Hepatocyte (in vitro differentiated cells): ENCODE results near the gene SMAD1. TPM values are rescaled to one million over a fixed set of nuclear protein-coding genes. Genes with fewer than 3 reads are reported as not detected.

Experiments
- DNase-seq: peaks from one replicate; pipeline ENCODE4 v3.0.0-alpha.2; 2016; ENCODE audit warnings: low spot score
- H2AFZ ChIP-seq: fragments of 200-600 bp; sonication (generic); 2 replicates; pipeline ENCODE4 v1.6.0; 2016; ENCODE audit warnings: antibody characterized with exemption, mild to moderate bottlenecking
- H3K27ac ChIP-seq: fragments of 200-600 bp; sonication (generic); 2 replicates; pipeline ENCODE4 v1.5.1; 2016; ENCODE audit warnings: mild to moderate bottlenecking
- H3K27me3 ChIP-seq: fragments of 200-600 bp; sonication (generic); 2 replicates; pipeline ENCODE4 v1.6.1; 2016
- H3K36me3 ChIP-seq: fragments of 200-600 bp; sonication (generic); replicated peaks from 2 replicates; pipeline ENCODE4 v1.5.1; 2016; ENCODE audit warnings: low read depth; ENCODE audit not compliant: insufficient read depth
- H3K4me1 ChIP-seq: fragments of 200-600 bp; sonication (generic); 2 replicates; pipeline ENCODE4 v1.5.1; 2016; ENCODE audit warnings: mild to moderate bottlenecking, moderate library complexity; ENCODE audit not compliant: insufficient read depth
- H3K4me2 ChIP-seq: fragments of 200-600 bp; sonication (generic); 2 replicates; pipeline ENCODE4 v1.6.0; 2016
- H3K4me3 ChIP-seq: fragments of 200-600 bp; sonication (generic); 2 replicates; pipeline ENCODE4 v1.5.1; 2016; ENCODE audit warnings: mild to moderate bottlenecking
- H3K79me2 ChIP-seq: fragments of 200-600 bp; sonication (generic); 2 replicates; pipeline ENCODE4 v1.6.0; 2017; ENCODE audit warnings: mild to moderate bottlenecking
- H3K9me2 ChIP-seq: fragments of 200-600 bp; sonication (generic); replicated peaks from 2 replicates; pipeline ENCODE4 v1.6.0; 2017; ENCODE audit warnings: mild to moderate bottlenecking; ENCODE audit not compliant: insufficient read depth
- H3K9me3 ChIP-seq: fragments of 200-600 bp; sonication (generic); 2 replicates; pipeline ENCODE4 v1.5.1; 2016; ENCODE audit warnings: low read depth, mild to moderate bottlenecking
- H4K20me1 ChIP-seq: fragments of 200-600 bp; sonication (generic); 2 replicates; pipeline ENCODE4 v1.6.0; 2016; ENCODE audit warnings: mild to moderate bottlenecking; ENCODE audit not compliant: insufficient read depth, poor library complexity, severe bottlenecking
- CTCF ChIP-seq: fragments of 200-600 bp; sonication (generic); IDR thresholded peaks from 2 replicates; pipeline ENCODE4 v1.5.1; 2016; ENCODE audit warnings: antibody characterized with exemption, mild to moderate bottlenecking; ENCODE audit not compliant: poor library complexity
- EZH2 ChIP-seq: fragments of 200-600 bp; sonication (generic); IDR thresholded peaks from 2 replicates; pipeline ENCODE4 v1.6.1; 2016; ENCODE audit warnings: antibody characterized with exemption, mild to moderate bottlenecking, borderline replicate concordance
- EZH2phosphoT487 ChIP-seq: fragments of 200-600 bp; sonication (generic); IDR thresholded peaks from one replicate; pipeline ENCODE4 v1.6.1; 2018; ENCODE audit warnings: antibody characterized with exemption, mild to moderate bottlenecking, low read depth, moderate library complexity; ENCODE audit not compliant: unreplicated experiment, severe bottlenecking
- WGBS: methylation state at CpG from one replicate; pipeline ENCODE4 v1.1.6; 2016; ENCODE audit warnings: low lambda C conversion rate; ENCODE audit errors: missing lambda C conversion rate; 5-methylcytosine and 5-hydroxymethylcytosine counted together
- polyA plus RNA-seq: library from polyadenylated mRNA; unstranded; fragments of >200 nt; fragmentation: Nextera tagmentation; extraction: Ambion mirVana; gene quantifications from 2 replicates; pipeline ENCODE4 v1.2.1, GENCODE V29; 2016
- total RNA-seq: library from RNA; depleted of rRNA; stranded (reverse); fragments of >200 nt; gene quantifications from 2 replicates; pipeline ENCODE4 v1.2.3, GENCODE V29; 2014

Gene SMAD1
- total and polyA plus RNA-seq, 2 experiments from 2014 or later: 18.1 to 24.1 TPM

DNA sequence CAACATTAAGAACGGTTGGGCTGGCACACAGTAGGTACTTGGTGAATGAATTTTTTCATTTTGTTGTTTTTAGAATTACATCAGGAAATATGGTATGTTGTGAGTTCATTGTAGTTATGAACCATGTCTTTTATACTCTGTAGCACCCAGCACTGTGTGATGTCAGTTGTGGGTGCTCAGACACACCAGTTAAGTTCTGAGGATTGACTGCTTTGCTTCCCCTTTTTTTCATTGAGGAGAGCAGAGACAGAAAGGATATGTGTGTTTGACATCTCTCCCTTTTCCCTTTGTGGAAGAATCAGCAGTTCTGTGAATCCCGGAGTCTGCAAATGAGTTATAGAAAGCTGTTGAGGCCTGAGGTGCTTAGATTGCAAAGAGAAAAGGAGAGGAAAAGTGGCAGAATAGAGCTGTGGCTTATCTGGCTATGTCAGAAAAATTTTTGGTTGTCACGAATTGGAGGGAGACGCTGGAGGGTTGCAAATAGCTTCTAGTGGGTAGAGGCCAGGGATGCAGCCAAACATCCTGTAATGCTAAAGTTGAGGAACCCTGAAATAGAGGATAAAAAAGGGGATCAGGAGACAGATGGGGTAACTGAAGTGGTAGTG lies 13.1 kb downstream of the SMAD1 start:
- no peak for DNase-seq
- Histone ChIP-seq H3K4me2 (no peak overlapping the region), H3K9me3 (no peaks in the 10 kb centered on the region), H3K27ac (no peak overlapping the region), H2AFZ (no peak overlapping the region), H3K4me1 (no peaks in the 10 kb centered on the region), H4K20me1 (peaks cover 21% of the 10 kb centered on the region), H3K36me3 (no peaks in the 10 kb centered on the region), H3K9me2 (no peaks in the 10 kb centered on the region), H3K27me3 (no peaks in the 10 kb centered on the region), H3K4me3 (no peak overlapping the region), H3K79me2 (peaks cover 96% of the 10 kb centered on the region)
- WGBS: 90% methylated on average over 4 of the region's 4 CpGs
- TF ChIP-seq EZH2phosphoT487: no peak
- TF ChIP-seq EZH2: no peak
- no peak for TF ChIP-seq CTCF

GRCh38 chr4:145496292-145496691 lies 14.6 kb downstream of the SMAD1 start:
- Histone ChIP-seq H2AFZ (no peak overlapping the region), H3K4me3 (no peak overlapping the region), H3K79me2 (peaks cover 96% of the 10 kb centered on the region), H3K27me3 (no peaks in the 10 kb centered on the region), H3K27ac (no peak overlapping the region), H4K20me1 (peaks cover 20% of the 10 kb centered on the region), H3K4me1 (no peaks in the 10 kb centered on the region), H3K36me3 (no peaks in the 10 kb centered on the region), H3K4me2 (no peak overlapping the region), H3K9me2 (no peaks in the 10 kb centered on the region), H3K9me3 (no peaks in the 10 kb centered on the region)
- no peak for DNase-seq
- TF ChIP-seq CTCF (no peak), EZH2phosphoT487 (no peak), EZH2 (no peak)
- 100% methylated on average over 5 of the region's 5 CpGs for WGBS

GRCh38 chr4:145497199-145498149 lies 15.8 kb downstream of the SMAD1 start:
- Histone ChIP-seq H3K9me3 (no peaks in the 10 kb centered on the region), H2AFZ (no peak overlapping the region), H3K4me2 (no peak overlapping the region), H3K27ac (no peak overlapping the region), H3K36me3 (no peaks in the 10 kb centered on the region), H3K4me3 (no peak overlapping the region), H4K20me1 (peaks cover 20% of the 10 kb centered on the region), H3K9me2 (no peaks in the 10 kb centered on the region), H3K79me2 (peaks cover 96% of the 10 kb centered on the region), H3K4me1 (no peaks in the 10 kb centered on the region), H3K27me3 (no peaks in the 10 kb centered on the region)
- TF ChIP-seq CTCF (no peak), EZH2 (no peak), EZH2phosphoT487 (no peak)
- DNase-seq: no peak
- 95% methylated on average over 9 of the region's 9 CpGs for WGBS
